MM.1S (cell line): ENCODE results near the gene PARVB.

Source experiments
- DNase-seq: peaks from one replicate; pipeline ENCODE4 v3.0.0-alpha.2; 2015
- H2AFZ ChIP-seq: fragments of 300-600 bp; sonication (generic); 2 replicates; pipeline ENCODE4 v1.6.0; 2016; ENCODE audit warnings: antibody characterized with exemption, low read length
- H3F3A ChIP-seq: fragments of 300-600 bp; sonication (generic); 2 replicates; pipeline ENCODE4 v1.6.1; 2016; ENCODE audit warnings: mild to moderate bottlenecking, antibody characterized with exemption, low read length, moderate library complexity, mixed read lengths; ENCODE audit not compliant: insufficient read depth
- H3K27ac ChIP-seq: fragments of 300-600 bp; sonication (generic); 2 replicates; pipeline ENCODE4 v1.5.1; 2016; ENCODE audit warnings: mild to moderate bottlenecking, low read length
- H3K27me3 ChIP-seq: fragments of 300-600 bp; sonication (generic); replicated peaks from 2 replicates; pipeline ENCODE4 v1.6.0; 2016; ENCODE audit warnings: low read length; ENCODE audit not compliant: insufficient read depth
- H3K36me3 ChIP-seq: fragments of 300-600 bp; sonication (generic); replicated peaks from 2 replicates; pipeline ENCODE4 v1.6.1; 2016; ENCODE audit warnings: mild to moderate bottlenecking, low read length, mixed read lengths; ENCODE audit not compliant: insufficient read depth
- H3K4me1 ChIP-seq: fragments of 300-600 bp; sonication (generic); 2 replicates; pipeline ENCODE4 v1.6.1; 2016; ENCODE audit warnings: low read length, mixed read lengths
- H3K4me2 ChIP-seq: fragments of 300-600 bp; sonication (generic); 2 replicates; pipeline ENCODE4 v1.6.0; 2016; ENCODE audit warnings: low read depth, low read length
- H3K4me3 ChIP-seq: fragments of 300-600 bp; sonication (generic); 2 replicates; pipeline ENCODE4 v1.5.1; 2016; ENCODE audit warnings: low read length, mixed read lengths
- H3K79me2 ChIP-seq: fragments of 300-600 bp; sonication (generic); 2 replicates; pipeline ENCODE4 v1.6.1; 2016; ENCODE audit warnings: mixed run types, low read length, mixed read lengths
- H3K9ac ChIP-seq: fragments of 300-600 bp; sonication (generic); 2 replicates; pipeline ENCODE4 v1.6.1; 2016; ENCODE audit warnings: low read length, mixed read lengths
- H3K9me2 ChIP-seq: fragments of 300-600 bp; sonication (generic); replicated peaks from 2 replicates; pipeline ENCODE4 v1.6.1; 2016; ENCODE audit warnings: mild to moderate bottlenecking, low read length, mixed read lengths; ENCODE audit not compliant: insufficient read depth
- H3K9me3 ChIP-seq: fragments of 300-600 bp; sonication (generic); replicated peaks from 2 replicates; pipeline ENCODE4 v1.6.1; 2016; ENCODE audit warnings: mild to moderate bottlenecking, low read length, mixed read lengths; ENCODE audit not compliant: insufficient read depth
- H4K20me1 ChIP-seq: fragments of 300-600 bp; sonication (generic); 2 replicates; pipeline ENCODE4 v1.6.1; 2016; ENCODE audit warnings: mild to moderate bottlenecking, low read length, moderate library complexity, mixed read lengths; ENCODE audit not compliant: insufficient read depth
- CTCF ChIP-seq: fragments of 300-600 bp; sonication (generic); IDR thresholded peaks from 2 replicates; pipeline ENCODE4 v1.5.1; 2016; ENCODE audit warnings: antibody characterized with exemption, low read length, mixed read lengths
- EZH2 ChIP-seq: fragments of 300-600 bp; sonication (generic); optimal IDR thresholded peaks from 2 replicates; pipeline ENCODE3; 2017; ENCODE audit warnings: low read depth, mild to moderate bottlenecking, antibody characterized with exemption, low read length, mixed read lengths
- EZH2phosphoT487 ChIP-seq: fragments of 300-600 bp; sonication (generic); IDR thresholded peaks from 2 replicates; pipeline ENCODE4 v1.6.1; 2018; ENCODE audit warnings: antibody characterized with exemption, low read length

PARVB gene

GRCh38 chr22:44024288-44024921, at the start of gene PARVB:
PARVB (plus strand) TSS chr22:44024302; CDS start chr22:44024340, 38 bp downstream.
- Histone ChIP-seq H3K4me1 (peaks cover 10% of the 10 kb centered on the region; the same call in 1 of the 2 replicates), H3K27me3 (no peaks in the 10 kb centered on the region), H3K79me2 (peaks cover 61% of the 10 kb centered on the region), H3K9me2 (no peaks in the 10 kb centered on the region), H4K20me1 (no peaks in the 10 kb centered on the region), H3K9ac (peak within 1 kb of the TSS; percentile 94), H2AFZ (peak within 1 kb of the TSS; percentile 86), H3K27ac (peak within 1 kb of the TSS; percentile 98), H3K4me2 (peak within 1 kb of the TSS; percentile 100), H3K36me3 (no peaks in the 10 kb centered on the region), H3K9me3 (no peaks in the 10 kb centered on the region), H3K4me3 (peak within 1 kb of the TSS; percentile 87), H3F3A (peaks cover 28% of the 10 kb centered on the region)
- TF ChIP-seq CTCF (no peak), EZH2 (no peak), EZH2phosphoT487 (no peak)
- DNase-seq = peak; percentile 32

- DNase-seq = no peak
- no peak for TF ChIP-seq EZH2phosphoT487
- TF ChIP-seq CTCF = no peak
- no peaks in the 10 kb centered on the region for H3F3A ChIP-seq
- 0 out of 2 replicates have a peak, but pooled peaks cover 4% of the 10 kb centered on the region for H3K36me3 ChIP-seq
- no peak overlapping the region for H2AFZ ChIP-seq
- no peaks in the 10 kb centered on the region for H3K9me2 ChIP-seq
- H4K20me1 ChIP-seq = no peaks in the 10 kb centered on the region
- no peaks in the 10 kb centered on the region for H3K4me1 ChIP-seq
- no peak overlapping the region for H3K27ac ChIP-seq
- H3K9me3 ChIP-seq = no peaks in the 10 kb centered on the region
- no peaks in the 10 kb centered on the region for H3K79me2 ChIP-seq
- H3K9ac ChIP-seq = no peak overlapping the region
- H3K4me2 ChIP-seq = no peak overlapping the region
- no peaks in the 10 kb centered on the region for H3K27me3 ChIP-seq
- no peak overlapping the region for H3K4me3 ChIP-seq
Measured at GRCh38 chr22:43975041-43975440, 49.1 kb upstream of the PARVB start.

GRCh38 chr22:43976861-43977795, 47.0 kb upstream of the PARVB start:
- no peaks in the 10 kb centered on the region for H3K9me2 ChIP-seq
- H3K4me3 ChIP-seq = no peak overlapping the region
- H4K20me1 ChIP-seq = no peaks in the 10 kb centered on the region
- no peaks in the 10 kb centered on the region for H3F3A ChIP-seq
- H3K4me1 ChIP-seq = no peaks in the 10 kb centered on the region
- no peaks in the 10 kb centered on the region for H3K27me3 ChIP-seq
- H3K27ac ChIP-seq = no peak overlapping the region
- H3K79me2 ChIP-seq = no peaks in the 10 kb centered on the region
- H3K36me3 ChIP-seq = 0 out of 2 replicates have a peak, but pooled peaks cover 4% of the 10 kb centered on the region
- TF ChIP-seq CTCF = no peak
- TF ChIP-seq EZH2phosphoT487 = no peak
- TF ChIP-seq EZH2 = no peak
- no peak overlapping the region for H3K9ac ChIP-seq
- no peaks in the 10 kb centered on the region for H3K9me3 ChIP-seq
- DNase-seq = no peak
- H2AFZ ChIP-seq = no peak overlapping the region
- no peak overlapping the region for H3K4me2 ChIP-seq
